ENCODE measurements around the gene VPS8. TPM values are rescaled to one million over a fixed set of nuclear protein-coding genes. Genes with fewer than 3 reads are reported as not detected.

VPS8 gene
- total RNA-seq, 4 donors from 2014 or later: 76.5 to 281 (median 163) TPM

DNA sequence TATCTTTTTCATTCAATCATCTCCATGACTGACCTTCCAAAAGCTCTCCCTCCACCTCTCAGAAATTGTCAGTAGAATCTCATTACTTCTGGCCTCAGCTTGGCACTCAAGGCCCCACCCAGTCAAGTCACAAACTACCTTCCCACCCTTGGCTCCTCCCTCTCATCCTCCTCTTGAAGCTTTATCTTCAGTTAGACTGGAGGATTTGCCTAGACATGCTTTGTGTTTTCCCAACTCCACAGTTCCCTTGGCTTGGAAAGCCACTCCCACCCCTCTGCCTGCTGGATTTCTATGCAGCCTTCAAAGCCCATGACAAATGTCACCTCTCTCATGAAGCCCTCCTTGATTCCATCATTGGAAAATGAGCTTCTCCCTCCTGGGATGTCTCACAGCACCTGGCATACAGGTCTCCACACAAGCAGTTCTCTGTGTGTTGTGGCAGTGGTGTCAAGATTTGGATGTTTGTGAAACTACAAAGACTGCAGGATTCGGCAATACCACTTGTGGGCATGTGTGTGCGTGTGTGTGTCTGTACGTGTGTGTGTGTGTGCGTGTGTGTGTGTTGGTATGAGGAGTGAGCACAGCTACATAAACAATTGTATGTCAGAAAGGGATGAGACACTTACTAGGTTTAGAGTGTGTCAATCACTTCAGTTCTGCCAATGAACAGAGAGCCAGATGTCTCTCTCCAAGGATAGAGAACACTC, 45.3 kb upstream of the VPS8 start:
- Histone ChIP-seq H3K4me1 (no peaks in the 10 kb centered on the region), H3K27me3 (no peaks in the 10 kb centered on the region), H3K9me3 (no peaks in the 10 kb centered on the region), H3K36me3 (no peaks in the 10 kb centered on the region), H3K4me3 (no peak overlapping the region), H3K27ac (no peak overlapping the region)
- TF ChIP-seq POLR2A (IDR thresholded peaks at IDR 0.05): no peak
- TF ChIP-seq, protein P1, sequence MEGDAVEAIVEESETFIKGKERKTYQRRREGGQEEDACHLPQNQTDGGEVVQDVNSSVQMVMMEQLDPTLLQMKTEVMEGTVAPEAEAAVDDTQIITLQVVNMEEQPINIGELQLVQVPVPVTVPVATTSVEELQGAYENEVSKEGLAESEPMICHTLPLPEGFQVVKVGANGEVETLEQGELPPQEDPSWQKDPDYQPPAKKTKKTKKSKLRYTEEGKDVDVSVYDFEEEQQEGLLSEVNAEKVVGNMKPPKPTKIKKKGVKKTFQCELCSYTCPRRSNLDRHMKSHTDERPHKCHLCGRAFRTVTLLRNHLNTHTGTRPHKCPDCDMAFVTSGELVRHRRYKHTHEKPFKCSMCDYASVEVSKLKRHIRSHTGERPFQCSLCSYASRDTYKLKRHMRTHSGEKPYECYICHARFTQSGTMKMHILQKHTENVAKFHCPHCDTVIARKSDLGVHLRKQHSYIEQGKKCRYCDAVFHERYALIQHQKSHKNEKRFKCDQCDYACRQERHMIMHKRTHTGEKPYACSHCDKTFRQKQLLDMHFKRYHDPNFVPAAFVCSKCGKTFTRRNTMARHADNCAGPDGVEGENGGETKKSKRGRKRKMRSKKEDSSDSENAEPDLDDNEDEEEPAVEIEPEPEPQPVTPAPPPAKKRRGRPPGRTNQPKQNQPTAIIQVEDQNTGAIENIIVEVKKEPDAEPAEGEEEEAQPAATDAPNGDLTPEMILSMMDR (IDR thresholded peaks at IDR 0.05): no peak
- DNase-seq: no peak
- intact Hi-C loops (cut with DNase I; ENCODE audit: low total_unique reads): no loop called here

DNA sequence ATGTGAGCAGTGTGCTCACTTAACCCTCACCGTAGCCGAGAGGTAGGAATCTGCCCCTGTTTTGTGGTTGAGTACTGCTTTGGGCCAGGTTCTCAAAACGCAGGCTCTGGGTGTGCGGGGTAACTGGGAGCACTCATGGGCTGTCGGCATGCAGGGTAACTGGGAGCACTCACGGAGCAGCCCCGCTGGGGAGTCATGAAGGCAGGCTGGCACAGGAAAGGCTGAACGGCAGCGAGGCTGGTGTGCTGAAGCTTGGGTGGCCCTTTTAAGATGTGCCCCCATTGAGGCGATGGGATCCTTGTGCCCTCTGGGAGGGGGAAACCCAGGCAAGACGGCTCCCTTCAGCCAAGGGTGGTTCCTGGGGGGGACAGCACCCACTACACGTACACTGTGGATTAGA, 44.6 kb upstream of the VPS8 start:
- H3K9me3 ChIP-seq: no peaks in the 10 kb centered on the region
- no peaks in the 10 kb centered on the region for H3K4me1 ChIP-seq
- intact Hi-C loops (cut with DNase I; ENCODE audit: low total_unique reads): no loop called here
- no peak overlapping the region for H3K27ac ChIP-seq
- no peaks in the 10 kb centered on the region for H3K27me3 ChIP-seq
- TF ChIP-seq POLR2A (IDR thresholded peaks at IDR 0.05): no peak
- TF ChIP-seq, protein P1 (IDR thresholded peaks at IDR 0.05): no peak
- no peak overlapping the region for H3K4me3 ChIP-seq
- H3K36me3 ChIP-seq: no peaks in the 10 kb centered on the region
- no peak for DNase-seq

DNA sequence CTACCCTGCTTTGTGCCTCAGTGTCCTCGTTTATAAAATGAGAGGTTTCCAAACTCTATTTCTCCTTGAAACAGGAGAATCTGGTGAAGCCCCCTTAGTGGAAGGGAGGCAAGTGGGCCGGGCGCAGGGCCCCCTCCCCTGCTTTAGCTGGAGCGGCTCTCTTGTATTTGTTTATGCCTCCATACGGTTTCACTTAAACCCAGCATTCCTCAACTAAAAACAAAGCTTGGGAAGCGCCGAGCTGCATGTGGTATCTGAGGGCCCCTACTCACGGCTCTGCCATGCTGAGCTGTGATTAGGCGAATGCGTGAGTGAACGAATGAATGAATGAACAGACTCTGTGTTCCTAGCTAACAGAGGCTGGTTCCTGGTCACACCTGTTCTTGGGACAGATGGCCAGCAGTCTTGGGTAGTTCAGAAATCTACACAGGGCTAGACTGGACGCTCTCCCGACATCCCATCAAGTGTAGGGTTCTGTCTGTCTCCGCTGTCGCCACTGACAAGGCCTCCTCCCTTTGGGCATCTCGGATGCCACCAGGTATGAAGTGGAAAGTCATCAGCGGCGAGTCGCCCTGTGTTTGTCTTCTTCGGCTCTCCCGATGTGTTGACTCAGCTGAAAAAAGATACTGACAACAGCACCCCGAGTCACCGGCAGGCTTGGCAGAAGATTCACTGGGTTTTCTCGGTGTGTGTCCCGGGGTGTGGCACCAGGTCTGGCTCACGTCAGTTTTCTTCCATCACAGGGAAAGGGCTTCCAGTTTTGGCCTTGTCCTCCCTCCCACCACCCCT, 42.4 kb upstream of the VPS8 start:
- TF ChIP-seq POLR2A (IDR thresholded peaks at IDR 0.05): no peak
- TF ChIP-seq, protein P1 (IDR thresholded peaks at IDR 0.05): no peak
- DNase-seq: no peak
- no peaks in the 10 kb centered on the region for H3K36me3 ChIP-seq
- H3K4me1 ChIP-seq: peaks cover 0 to 3% of the 10 kb centered on the region in 2 donors
- intact Hi-C loops (cut with DNase I; ENCODE audit: low total_unique reads): no loop called here
- H3K9me3 ChIP-seq: no peaks in the 10 kb centered on the region
- no peaks in the 10 kb centered on the region for H3K27me3 ChIP-seq
- no peak overlapping the region for H3K27ac ChIP-seq
- no peak overlapping the region for H3K4me3 ChIP-seq

DNA sequence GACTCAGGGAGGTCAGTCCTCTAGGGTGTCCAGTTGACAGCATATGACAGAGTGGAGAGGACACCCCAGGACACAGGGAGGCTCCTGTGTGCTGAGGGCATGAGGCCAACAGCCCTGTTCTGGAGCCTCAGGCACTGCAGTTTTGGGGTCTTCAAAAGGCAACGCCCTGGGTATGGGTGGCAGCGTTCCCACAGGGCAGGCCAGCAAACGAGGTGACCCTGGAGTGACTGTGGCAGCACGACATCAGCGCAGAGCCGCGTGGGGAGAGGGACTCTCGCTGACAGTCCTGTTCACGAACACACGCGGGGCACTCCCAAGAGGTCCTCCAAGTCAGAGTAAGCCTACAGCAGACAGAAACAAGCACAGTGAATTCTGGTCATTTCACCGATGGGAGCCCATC, 41.4 kb upstream of the VPS8 start:
- TF ChIP-seq POLR2A (IDR thresholded peaks at IDR 0.05): no peak
- TF ChIP-seq, protein P1 (IDR thresholded peaks at IDR 0.05): no peak
- Histone ChIP-seq H3K9me3 (no peaks in the 10 kb centered on the region), H3K27ac (no peak overlapping the region), H3K36me3 (no peaks in the 10 kb centered on the region), H3K4me1 (peaks cover 0 to 3% of the 10 kb centered on the region in 2 donors), H3K27me3 (no peaks in the 10 kb centered on the region), H3K4me3 (no peak overlapping the region)
- DNase-seq: no peak
- intact Hi-C loops (cut with DNase I; ENCODE audit: low total_unique reads): no loop called here
